ENCODE data around the gene SORBS2. TPM values are rescaled to one million over a fixed set of nuclear protein-coding genes. Genes with fewer than 3 reads are reported as not detected.

The SORBS2 gene
- total and polyA plus RNA-seq, 2 donors (not counting 1 experiment from before 2014, with no cell fraction given): 0.25 to 0.89 TPM

DNA sequence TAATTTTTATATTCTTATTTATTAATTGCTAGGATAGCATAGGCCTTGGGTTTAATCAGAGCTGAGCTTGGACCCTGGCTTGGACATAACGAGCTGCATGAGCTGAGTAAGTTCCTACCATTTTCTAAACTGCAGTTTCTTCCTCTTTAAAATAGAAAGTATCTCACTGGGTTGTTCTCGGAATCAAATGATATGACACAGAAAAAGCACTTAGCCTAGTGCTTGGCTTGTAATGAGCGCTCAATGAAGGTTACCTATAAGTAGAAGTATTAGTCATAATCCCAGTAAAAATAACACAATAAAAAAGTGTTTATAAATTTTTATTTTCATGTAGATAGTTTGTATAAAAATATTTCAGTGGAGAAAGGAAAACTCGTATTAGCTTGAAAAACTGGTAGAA, 163.4 kb downstream of the SORBS2 start:
- no peak overlapping the region for H3K9ac ChIP-seq (ENCODE audit: low read length)
- H3K79me2 ChIP-seq (ENCODE audit: control insufficient read depth, insufficient read depth, low read length): no peaks in the 10 kb centered on the region
- H2AFZ ChIP-seq (ENCODE audit: insufficient read depth, low read depth, low read length, poor library complexity, severe bottlenecking): no peak overlapping the region
- ChIA-PET POLR2A (interaction anchor here (0.6 kb wide), 1 partner anchor 387 kb away, joined by 4 read pairs; no protein-coding TSS in a partner anchor), CTCF (no interaction called here)
- no peak for DNase-seq
- H3K27ac Mint-ChIP-seq: no peak overlapping the region
- H3K9me3 ChIP-seq (ENCODE audit: control extremely low read depth in 1 of 3, control insufficient read depth in 2 of 3, insufficient read depth in 1 of 3, low read length in 2 of 3): no peaks in the 10 kb centered on the region
- TF ChIP-seq EZH2 (IDR thresholded peaks at IDR 0.05; ENCODE audit: borderline replicate concordance, insufficient read depth, low read depth, low read length, poor library complexity, severe bottlenecking): no peak
- TF ChIP-seq, protein P1, sequence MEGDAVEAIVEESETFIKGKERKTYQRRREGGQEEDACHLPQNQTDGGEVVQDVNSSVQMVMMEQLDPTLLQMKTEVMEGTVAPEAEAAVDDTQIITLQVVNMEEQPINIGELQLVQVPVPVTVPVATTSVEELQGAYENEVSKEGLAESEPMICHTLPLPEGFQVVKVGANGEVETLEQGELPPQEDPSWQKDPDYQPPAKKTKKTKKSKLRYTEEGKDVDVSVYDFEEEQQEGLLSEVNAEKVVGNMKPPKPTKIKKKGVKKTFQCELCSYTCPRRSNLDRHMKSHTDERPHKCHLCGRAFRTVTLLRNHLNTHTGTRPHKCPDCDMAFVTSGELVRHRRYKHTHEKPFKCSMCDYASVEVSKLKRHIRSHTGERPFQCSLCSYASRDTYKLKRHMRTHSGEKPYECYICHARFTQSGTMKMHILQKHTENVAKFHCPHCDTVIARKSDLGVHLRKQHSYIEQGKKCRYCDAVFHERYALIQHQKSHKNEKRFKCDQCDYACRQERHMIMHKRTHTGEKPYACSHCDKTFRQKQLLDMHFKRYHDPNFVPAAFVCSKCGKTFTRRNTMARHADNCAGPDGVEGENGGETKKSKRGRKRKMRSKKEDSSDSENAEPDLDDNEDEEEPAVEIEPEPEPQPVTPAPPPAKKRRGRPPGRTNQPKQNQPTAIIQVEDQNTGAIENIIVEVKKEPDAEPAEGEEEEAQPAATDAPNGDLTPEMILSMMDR (IDR thresholded peaks at IDR 0.05): no peak
- H3K4me1 Mint-ChIP-seq: no peaks in the 10 kb centered on the region
- intact Hi-C loops (cut with micrococcal nuclease): no loop called here
- no CpG with 5 or more reads among the region's 4 CpGs for WGBS (ENCODE audit: insufficient coverage)
- no peak overlapping the region for H3K4me3 ChIP-seq (ENCODE audit: control extremely low read depth in 1 of 5, extremely low read depth in 1 of 5, insufficient read depth in 1 of 5, low read depth in 2 of 5, low read length in 4 of 5)
- H3K9me3 Mint-ChIP-seq (ENCODE audit: insufficient read depth): no peaks in the 10 kb centered on the region
- no peak overlapping the region for H3K27ac ChIP-seq (ENCODE audit: low read length in 2 of 2)
- H4K20me1 ChIP-seq (ENCODE audit: control insufficient read depth, insufficient read depth, low read length, poor library complexity, severe bottlenecking): no peaks in the 10 kb centered on the region
- H3K4me1 ChIP-seq (ENCODE audit: control insufficient read depth in 2 of 2, insufficient read depth in 2 of 2, low read length in 2 of 2): no peaks in the 10 kb centered on the region
- no peaks in the 10 kb centered on the region for H3K36me3 ChIP-seq (replicated peaks in 1 of 2; ENCODE audit: control extremely low read depth in 1 of 2, control insufficient read depth in 1 of 2, extremely low read depth in 1 of 2, insufficient read depth in 2 of 2, low read length in 1 of 2)
- no peak for ATAC-seq (ENCODE audit: low read depth)
- H3K4me2 ChIP-seq (replicated peaks; ENCODE audit: low read depth, low read length, poor library complexity, severe bottlenecking): no peak overlapping the region
- no peaks in the 10 kb centered on the region for H3K27me3 ChIP-seq (replicated peaks in 1 of 4; ENCODE audit: control extremely low read depth in 1 of 4, control insufficient read depth in 3 of 4, insufficient read depth in 4 of 4, low read length in 3 of 4)
- H3K4me3 Mint-ChIP-seq: no peak overlapping the region
- H3K27me3 Mint-ChIP-seq: peaks cover 19% of the 10 kb centered on the region

DNA sequence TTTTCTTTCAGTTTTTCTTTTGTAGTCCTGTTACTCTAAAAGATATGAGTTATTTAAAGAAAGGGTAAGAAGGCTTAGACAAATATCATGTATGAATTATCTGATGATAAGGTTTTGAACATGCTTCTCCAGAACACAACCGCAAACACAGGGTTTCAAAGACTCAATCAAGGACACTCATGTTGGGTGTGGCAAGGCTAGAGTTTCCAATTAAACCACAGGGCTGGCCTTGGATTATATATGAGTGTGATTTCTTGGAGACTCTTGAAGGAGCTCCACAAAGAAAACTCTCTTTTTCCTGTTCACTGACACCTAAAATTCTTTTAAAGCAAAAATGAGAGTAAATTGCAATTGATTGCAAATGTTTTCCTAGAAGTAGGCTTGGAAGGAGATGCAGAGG, 166.6 kb downstream of the SORBS2 start:
- H3K79me2 ChIP-seq (ENCODE audit: control insufficient read depth, insufficient read depth, low read length): no peaks in the 10 kb centered on the region
- H3K4me3 ChIP-seq (ENCODE audit: control extremely low read depth in 1 of 5, extremely low read depth in 1 of 5, insufficient read depth in 1 of 5, low read depth in 2 of 5, low read length in 4 of 5): no peak overlapping the region
- WGBS (ENCODE audit: insufficient coverage): no CpG with 5 or more reads among the region's 1 CpG
- Mint-ChIP-seq H3K9me3 (ENCODE audit: insufficient read depth) (no peaks in the 10 kb centered on the region), H3K4me3 (no peak overlapping the region), H3K27ac (no peak overlapping the region), H3K4me1 (no peaks in the 10 kb centered on the region), H3K27me3 (peaks cover 27% of the 10 kb centered on the region)
- H3K27me3 ChIP-seq (replicated peaks in 1 of 4; ENCODE audit: control extremely low read depth in 1 of 4, control insufficient read depth in 3 of 4, insufficient read depth in 4 of 4, low read length in 3 of 4): no peaks in the 10 kb centered on the region
- DNase-seq (no peak), ATAC-seq (ENCODE audit: low read depth) (no peak)
- intact Hi-C loops (cut with micrococcal nuclease): no loop called here
- H3K27ac ChIP-seq (ENCODE audit: low read length in 2 of 2): no peak overlapping the region
- CTCF ChIA-PET: no interaction called here
- POLR2A ChIA-PET: no interaction called here
- H3K4me1 ChIP-seq (ENCODE audit: control insufficient read depth in 2 of 2, insufficient read depth in 2 of 2, low read length in 2 of 2): no peaks in the 10 kb centered on the region
- no peaks in the 10 kb centered on the region for H4K20me1 ChIP-seq (ENCODE audit: control insufficient read depth, insufficient read depth, low read length, poor library complexity, severe bottlenecking)
- no peak overlapping the region for H3K9ac ChIP-seq (ENCODE audit: low read length)
- H3K36me3 ChIP-seq (replicated peaks in 1 of 2; ENCODE audit: control extremely low read depth in 1 of 2, control insufficient read depth in 1 of 2, extremely low read depth in 1 of 2, insufficient read depth in 2 of 2, low read length in 1 of 2): no peaks in the 10 kb centered on the region
- no peak overlapping the region for H3K4me2 ChIP-seq (replicated peaks; ENCODE audit: low read depth, low read length, poor library complexity, severe bottlenecking)
- H2AFZ ChIP-seq (ENCODE audit: insufficient read depth, low read depth, low read length, poor library complexity, severe bottlenecking): no peak overlapping the region
- TF ChIP-seq EZH2 (IDR thresholded peaks at IDR 0.05; ENCODE audit: borderline replicate concordance, insufficient read depth, low read depth, low read length, poor library complexity, severe bottlenecking): no peak
- TF ChIP-seq, protein P1 (IDR thresholded peaks at IDR 0.05): no peak
- no peaks in the 10 kb centered on the region for H3K9me3 ChIP-seq (ENCODE audit: control extremely low read depth in 1 of 3, control insufficient read depth in 2 of 3, insufficient read depth in 1 of 3, low read length in 2 of 3)
